GM20431 (cell line): ENCODE results near the gene KDM1A.

ENCODE experiments used
- in situ Hi-C: fragments of 300-500 bp; cut with MseI, MboI; formaldehyde crosslinking; loops from one replicate; pipeline ENCODE4 v1.15.0; 2020; ENCODE audit warnings: low sequenced_read_pairs; ENCODE audit not compliant: unreplicated experiment

KDM1A gene

GRCh38 chr1:23123528-23123927, 104.3 kb downstream of the KDM1A start:
- in situ Hi-C loops, result no loop called here

- in situ Hi-C loops, result no loop called here
These were observed 105.2 kb downstream of the KDM1A start for GRCh38 chr1:23124259-23125026.

GRCh38 chr1:23125489-23125888, 106.2 kb downstream of the KDM1A start:
- in situ Hi-C loops, result no loop called here

DNA sequence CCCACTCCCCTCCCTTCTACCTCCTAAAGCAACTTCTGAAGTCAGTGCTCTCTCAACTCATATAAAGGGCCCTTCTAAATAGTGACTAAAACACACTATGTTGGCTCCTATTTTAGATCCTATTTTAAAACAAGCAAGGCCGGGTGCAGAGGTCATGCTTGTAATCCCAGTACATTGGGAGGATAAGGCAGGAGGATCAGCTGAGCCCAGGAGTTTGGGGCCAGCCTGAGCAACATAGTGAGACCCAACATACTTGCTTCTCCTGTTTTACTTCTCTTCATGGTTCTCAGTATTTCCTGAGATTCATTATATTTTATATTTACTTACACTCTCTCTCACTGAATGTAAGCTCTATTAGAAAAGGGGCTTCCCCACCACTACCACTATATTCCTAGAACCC, 106.9 kb downstream of the KDM1A start:
- in situ Hi-C loops, result no loop called here

DNA sequence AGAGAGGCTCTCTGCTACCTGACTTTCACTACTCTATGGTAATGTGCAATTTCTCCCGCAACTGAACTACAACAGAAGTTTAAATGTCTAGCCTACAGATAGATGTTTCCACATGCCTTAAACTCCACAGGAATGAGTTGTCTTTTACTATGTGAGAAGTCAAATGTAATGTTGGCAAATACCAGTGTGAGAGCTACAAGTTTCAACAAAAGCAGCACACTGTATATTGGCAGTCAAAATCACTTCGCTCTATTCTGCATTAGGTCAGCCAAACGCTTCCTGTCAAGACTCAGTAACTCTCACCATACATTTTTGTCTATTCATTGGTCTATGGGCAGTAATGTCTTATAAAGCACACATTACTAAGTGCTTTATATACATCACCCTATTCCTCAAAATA, 107.5 kb downstream of the KDM1A start:
- in situ Hi-C loops, result no loop called here

- in situ Hi-C loops, result no loop called here
These were observed 110.6 kb downstream of the KDM1A start for GRCh38 chr1:23129846-23130245.

GRCh38 chr1:23132033-23132432, 112.8 kb downstream of the KDM1A start:
- in situ Hi-C loops, result no loop called here
